Neural cell (in vitro differentiated cells): ENCODE results near the gene RASSF8. TPM values are rescaled to one million over a fixed set of nuclear protein-coding genes. Genes with fewer than 3 reads are reported as not detected.

Experiments used
- H2AFZ ChIP-seq: fragments of 200-600, 300-800 bp; sonication (generic), shearing (Covaris generic); 2 replicates; pipeline ENCODE4 v1.6.0; 2014; ENCODE audit warnings: low read depth, mild to moderate bottlenecking, antibody characterized with exemption, low read length, moderate library complexity
- H3F3A ChIP-seq: fragments of 200-600 bp; shearing (Covaris generic); 2 replicates; pipeline ENCODE4 v1.6.1; 2016; ENCODE audit warnings: mild to moderate bottlenecking, moderate library complexity, mixed read lengths, antibody characterized with exemption, low read length; ENCODE audit not compliant: insufficient read depth, poor library complexity, severe bottlenecking
- H3K27ac ChIP-seq: fragments of 200-600, 300-800 bp; sonication (generic), shearing (Covaris generic); 2 replicates; pipeline ENCODE4 v1.5.1; 2014; ENCODE audit warnings: mild to moderate bottlenecking, low read length, moderate library complexity
- H3K27me3 ChIP-seq: fragments of 300-800, 200-600 bp; sonication (generic), shearing (Covaris generic); 2 replicates; pipeline ENCODE4 v1.6.0; 2014; ENCODE audit warnings: mild to moderate bottlenecking, low read depth, low read length, moderate library complexity; ENCODE audit not compliant: insufficient read depth
- H3K36me3 ChIP-seq: fragments of 300-800, 200-600 bp; sonication (generic), shearing (Covaris generic); 2 replicates; pipeline ENCODE4 v1.5.1; 2014; ENCODE audit warnings: mild to moderate bottlenecking, antibody characterized with exemption, low read length, moderate library complexity; ENCODE audit not compliant: insufficient read depth
- H3K4me2 ChIP-seq: fragments of 300-800, 200-600 bp; sonication (generic), shearing (Covaris generic); 2 replicates; pipeline ENCODE4 v1.6.0; 2014; ENCODE audit warnings: mild to moderate bottlenecking, low read length
- H3K4me3 ChIP-seq: fragments of 300-800, 200-600 bp; sonication (generic), shearing (Covaris generic); 2 replicates; pipeline ENCODE4 v1.5.1; 2014; ENCODE audit warnings: mild to moderate bottlenecking, low read length, moderate library complexity
- H3K79me2 ChIP-seq: fragments of 200-600 bp; shearing (Covaris generic); replicated peaks from 2 replicates; pipeline ENCODE4 v1.6.0; 2014; ENCODE audit warnings: mild to moderate bottlenecking, low read length, moderate library complexity; ENCODE audit not compliant: insufficient read depth
- H3K9ac ChIP-seq: fragments of 300-800, 200-600 bp; sonication (generic), shearing (Covaris generic); 2 replicates; pipeline ENCODE4 v1.6.1; 2016; ENCODE audit warnings: mild to moderate bottlenecking, low read length, mixed read lengths
- H3K9me2 ChIP-seq: fragments of 200-600 bp; shearing (Covaris generic); 2 replicates; pipeline ENCODE4 v1.6.1; 2016; ENCODE audit warnings: mild to moderate bottlenecking, low read length, mixed read lengths; ENCODE audit not compliant: insufficient read depth
- H3K9me3 ChIP-seq: fragments of 200-600, 300-800 bp; sonication (generic), shearing (Covaris generic); 2 replicates; pipeline ENCODE4 v1.6.1; 2016; ENCODE audit warnings: mild to moderate bottlenecking, mixed run types, low read length, moderate library complexity, mixed read lengths
- H4K20me1 ChIP-seq: fragments of 200-600 bp; shearing (Covaris generic); 2 replicates; pipeline ENCODE4 v1.6.1; 2016; ENCODE audit warnings: mild to moderate bottlenecking, mixed run types; ENCODE audit not compliant: insufficient read depth
- CTCF ChIP-seq: fragments of 450-650 bp; IDR thresholded peaks from 2 replicates; pipeline ENCODE4 v1.5.1; 2014; ENCODE audit warnings: antibody characterized with exemption, mild to moderate bottlenecking, moderate library complexity; ENCODE audit not compliant: poor library complexity, severe bottlenecking
- EZH2 ChIP-seq: fragments of 200-600, 300-800 bp; shearing (Covaris generic), sonication (generic); IDR thresholded peaks from 2 replicates; pipeline ENCODE4 v1.6.1; 2014; ENCODE audit warnings: antibody characterized with exemption, low read length, borderline replicate concordance, mild to moderate bottlenecking; ENCODE audit not compliant: insufficient read depth, poor library complexity, severe bottlenecking
- RAD21 ChIP-seq: fragments of 450-650 bp; conservative IDR thresholded peaks from 2 replicates; pipeline ENCODE4 v1.6.1; 2014; ENCODE audit warnings: antibody characterized with exemption, mild to moderate bottlenecking, moderate library complexity
- REST ChIP-seq: IDR thresholded peaks from 2 replicates; pipeline ENCODE4 v1.6.1; 2012; ENCODE audit warnings: borderline replicate concordance
- TAF1 ChIP-seq: IDR thresholded peaks from 2 replicates; pipeline ENCODE4 v1.6.1; 2012; ENCODE audit warnings: low read depth
- polyA plus RNA-seq: library from polyadenylated mRNA; depleted of rRNA; stranded (reverse); fragments of >200 nt; gene quantifications from 2 replicates; pipeline ENCODE4 v1.2.3, GENCODE V29; 2014

Gene RASSF8
- polyA plus RNA-seq, 1 donor from 2014 or later, result 11.4 TPM

- Histone ChIP-seq H3K4me2 (peak overlapping the region; percentile 69), H3K9me2 (no peaks in the 10 kb centered on the region), H3K4me3 (peak overlapping the region; percentile 77), H3K79me2 (no peaks in the 10 kb centered on the region), H3K27ac (no peak overlapping the region), H3K9ac (peak overlapping the region; percentile 55), H3F3A (peaks cover 3% of the 10 kb centered on the region), H4K20me1 (no peaks in the 10 kb centered on the region), H3K36me3 (no peaks in the 10 kb centered on the region), H3K9me3 (no peaks in the 10 kb centered on the region), H3K27me3 (peaks cover 80% of the 10 kb centered on the region), H2AFZ (peak overlapping the region; percentile 51)
- peak; percentile 2 for TF ChIP-seq REST
- peak; percentile 4 for TF ChIP-seq TAF1
- no peak for TF ChIP-seq EZH2
Observed at GRCh38 chr12:26126340-26127284, 168.1 kb downstream of the RASSF8 start.

- no peak overlapping the region for H3K27ac ChIP-seq
Observed at GRCh38 chr12:26127404-26127803, 168.9 kb downstream of the RASSF8 start.

More at GRCh38 chr12:26127404-26127803, 168.9 kb downstream of the RASSF8 start:
- H3K79me2 ChIP-seq, result no peaks in the 10 kb centered on the region
- no peaks in the 10 kb centered on the region for H3K9me2 ChIP-seq
- no peaks in the 10 kb centered on the region for H3K9me3 ChIP-seq
- peaks cover 3% of the 10 kb centered on the region for H3F3A ChIP-seq
- H4K20me1 ChIP-seq, result no peaks in the 10 kb centered on the region
- H3K4me2 ChIP-seq, result no peak overlapping the region
- no peaks in the 10 kb centered on the region for H3K36me3 ChIP-seq
- peak overlapping the region; percentile 77 for H3K4me3 ChIP-seq
- no peak overlapping the region for H2AFZ ChIP-seq
- no peak overlapping the region for H3K9ac ChIP-seq
- peaks cover 76% of the 10 kb centered on the region for H3K27me3 ChIP-seq
- TF ChIP-seq REST, result no peak
- TF ChIP-seq CTCF, result no peak
- TF ChIP-seq TAF1, result no peak
- TF ChIP-seq RAD21, result no peak
